T-helper 1 cell (primary cell): Measurements from ENCODE around the gene CTRB1.
"Not testable (repeated sequence)": the region's sequence is repeated elsewhere in the genome, so short reads cannot be mapped to it uniquely, and the experiment has no call there.

Experiments used
- DNase-seq, 5 donors: peaks; one replicate each; pipeline ENCODE4 v3.0.0-alpha.2; 2012 to 2020

Gene CTRB1

GRCh38 chr16:75257886-75258806 lies 39.4 kb downstream of the CTRB1 start:
- DNase-seq, result peak in 1 of 5 donors; percentile 9

GRCh38 chr16:75258807-75259141 lies 40.0 kb downstream of the CTRB1 start:
- DNase-seq, result no peak

- DNase-seq, result no peak
These were observed 42.2 kb downstream of the CTRB1 start for GRCh38 chr16:75260851-75261589.

- no peak for DNase-seq
These were observed 42.8 kb downstream of the CTRB1 start for GRCh38 chr16:75261590-75262078.

GRCh38 chr16:75262104-75262799 lies 43.5 kb downstream of the CTRB1 start:
- no peak for DNase-seq

GRCh38 chr16:75262800-75263127 lies 44.0 kb downstream of the CTRB1 start:
- DNase-seq, result no peak

- DNase-seq, result no peak
These were observed 44.6 kb downstream of the CTRB1 start for GRCh38 chr16:75263291-75263962.

GRCh38 chr16:75263963-75264445 lies 45.2 kb downstream of the CTRB1 start:
- DNase-seq, result no peak

GRCh38 chr16:75264457-75264998 lies 45.7 kb downstream of the CTRB1 start:
- DNase-seq, result no peak

GRCh38 chr16:75264999-75265910 lies 46.5 kb downstream of the CTRB1 start:
- DNase-seq, result no peak

GRCh38 chr16:75265911-75266701 lies 47.3 kb downstream of the CTRB1 start:
- DNase-seq, result no peak

GRCh38 chr16:75266738-75267630 lies 48.2 kb downstream of the CTRB1 start:
- DNase-seq, result no peak

GRCh38 chr16:75267631-75268264 lies 49.0 kb downstream of the CTRB1 start:
- DNase-seq, result no peak

- DNase-seq, result not testable (repeated sequence)
These were observed 50.6 kb downstream of the CTRB1 start for GRCh38 chr16:75269358-75269757.

- DNase-seq, result no peak
These were observed 52.8 kb downstream of the CTRB1 start for GRCh38 chr16:75271441-75272096.

- DNase-seq, result no peak
These were observed 53.3 kb downstream of the CTRB1 start for GRCh38 chr16:75272097-75272551.

GRCh38 chr16:75272629-75273028 lies 53.8 kb downstream of the CTRB1 start:
- DNase-seq, result not testable (repeated sequence)
